ENCODE measurements around the gene TCEANC.
A peak's percentile ranks its signal among the peaks of the same experiment; 100 is the strongest.

TCEANC gene

GRCh38 chrX:13649838-13650237 lies 3.1 kb upstream of the TCEANC start:
- TF ChIP-seq CTCF (IDR thresholded peaks at IDR 0.05; ENCODE audit: borderline replicate concordance, extremely low read depth, low read length, poor library complexity, severe bottlenecking): no peak
- no peak for DNase-seq
- H3K9ac ChIP-seq (ENCODE audit: low read depth, low read length): no peak overlapping the region
- H3K36me3 ChIP-seq (ENCODE audit: insufficient read depth, low read length): no peaks in the 10 kb centered on the region
- peaks cover 18% of the 10 kb centered on the region for H3K4me1 ChIP-seq (ENCODE audit: insufficient read depth, low read length)
- H3K4me3 ChIP-seq (ENCODE audit: low read depth in 1 of 2, low read length in 2 of 2): no peak overlapping the region
- H3K27me3 ChIP-seq (ENCODE audit: insufficient read depth, low read length, poor library complexity): no peaks in the 10 kb centered on the region
- peaks cover 11% of the 10 kb centered on the region for H3K79me2 ChIP-seq (ENCODE audit: insufficient read depth, low read length)
- no peak overlapping the region for H2AFZ ChIP-seq (ENCODE audit: low read depth, low read length)
- H3K9me3 ChIP-seq (ENCODE audit: insufficient read depth, low read length, severe bottlenecking): no peaks in the 10 kb centered on the region
- ATAC-seq (ENCODE audit: insufficient read depth, low read depth): no peak
- no peaks in the 10 kb centered on the region for H4K20me1 ChIP-seq (ENCODE audit: insufficient read depth, low read length)
- no peak overlapping the region for H3K4me2 ChIP-seq (ENCODE audit: insufficient read depth, low read length)
- H3K27ac ChIP-seq (ENCODE audit: low read length): no peak overlapping the region

- Histone ChIP-seq H3K4me3 (ENCODE audit: low read depth in 1 of 2, low read length in 2 of 2) (no peak overlapping the region), H3K79me2 (ENCODE audit: insufficient read depth, low read length) (peaks cover 15% of the 10 kb centered on the region), H2AFZ (ENCODE audit: low read depth, low read length) (no peak overlapping the region), H3K27ac (ENCODE audit: low read length) (no peak overlapping the region), H3K4me1 (ENCODE audit: insufficient read depth, low read length) (peaks cover 20% of the 10 kb centered on the region), H3K36me3 (ENCODE audit: insufficient read depth, low read length) (no peaks in the 10 kb centered on the region), H3K27me3 (ENCODE audit: insufficient read depth, low read length, poor library complexity) (no peaks in the 10 kb centered on the region), H3K4me2 (ENCODE audit: insufficient read depth, low read length) (no peak overlapping the region), H3K9me3 (ENCODE audit: insufficient read depth, low read length, severe bottlenecking) (no peaks in the 10 kb centered on the region), H4K20me1 (ENCODE audit: insufficient read depth, low read length) (no peaks in the 10 kb centered on the region), H3K9ac (ENCODE audit: low read depth, low read length) (no peak overlapping the region)
- ATAC-seq (ENCODE audit: insufficient read depth, low read depth) (no peak), DNase-seq (no peak)
- TF ChIP-seq CTCF (IDR thresholded peaks at IDR 0.05; ENCODE audit: borderline replicate concordance, extremely low read depth, low read length, poor library complexity, severe bottlenecking) (no peak), EZH2 (IDR thresholded peaks at IDR 0.05; ENCODE audit: borderline replicate concordance, low read depth, low read length, severe bottlenecking) (no peak)
These were observed 2.6 kb upstream of the TCEANC start for GRCh38 chrX:13650318-13650717.

- Histone ChIP-seq H3K4me2 (ENCODE audit: insufficient read depth, low read length) (no peak overlapping the region), H3K4me3 (ENCODE audit: low read depth in 1 of 2, low read length in 2 of 2) (no peak overlapping the region), H3K9me3 (ENCODE audit: insufficient read depth, low read length, severe bottlenecking) (no peaks in the 10 kb centered on the region), H3K4me1 (ENCODE audit: insufficient read depth, low read length) (peaks cover 22% of the 10 kb centered on the region), H2AFZ (ENCODE audit: low read depth, low read length) (no peak overlapping the region), H3K79me2 (ENCODE audit: insufficient read depth, low read length) (peaks cover 19% of the 10 kb centered on the region), H3K9ac (ENCODE audit: low read depth, low read length) (no peak overlapping the region), H3K27me3 (ENCODE audit: insufficient read depth, low read length, poor library complexity) (no peaks in the 10 kb centered on the region), H4K20me1 (ENCODE audit: insufficient read depth, low read length) (no peaks in the 10 kb centered on the region), H3K36me3 (ENCODE audit: insufficient read depth, low read length) (no peaks in the 10 kb centered on the region; the same call in 1 of the 2 replicates), H3K27ac (ENCODE audit: low read length) (no peak overlapping the region)
- TF ChIP-seq CTCF (IDR thresholded peaks at IDR 0.05; ENCODE audit: borderline replicate concordance, extremely low read depth, low read length, poor library complexity, severe bottlenecking): no peak
- TF ChIP-seq EZH2 (IDR thresholded peaks at IDR 0.05; ENCODE audit: borderline replicate concordance, low read depth, low read length, severe bottlenecking): no peak
- DNase-seq (no peak), ATAC-seq (ENCODE audit: insufficient read depth, low read depth) (no peak)
These were observed 1.8 kb upstream of the TCEANC start for GRCh38 chrX:13651150-13651549.

GRCh38 chrX:13652287-13652793 lies 601 bp upstream of the TCEANC start:
- H3K27me3 ChIP-seq (ENCODE audit: insufficient read depth, low read length, poor library complexity): no peaks in the 10 kb centered on the region
- H3K4me2 ChIP-seq (ENCODE audit: insufficient read depth, low read length): peak overlapping the region; percentile 92
- H3K4me3 ChIP-seq (ENCODE audit: low read depth in 1 of 2, low read length in 2 of 2): peak overlapping the region; percentile 27 to 61; a peak in 3 of 4 replicates
- H4K20me1 ChIP-seq (ENCODE audit: insufficient read depth, low read length): no peaks in the 10 kb centered on the region
- peaks cover 22% of the 10 kb centered on the region for H3K4me1 ChIP-seq (ENCODE audit: insufficient read depth, low read length)
- no peak for DNase-seq
- H3K9ac ChIP-seq (ENCODE audit: low read depth, low read length): peak overlapping the region; percentile 62
- H3K27ac ChIP-seq (ENCODE audit: low read length): peak overlapping the region; percentile 85
- no peak for ATAC-seq (ENCODE audit: insufficient read depth, low read depth)
- H2AFZ ChIP-seq (ENCODE audit: low read depth, low read length): peak overlapping the region; percentile 78
- TF ChIP-seq CTCF (IDR thresholded peaks at IDR 0.05; ENCODE audit: borderline replicate concordance, extremely low read depth, low read length, poor library complexity, severe bottlenecking): no peak
- TF ChIP-seq EZH2 (IDR thresholded peaks at IDR 0.05; ENCODE audit: borderline replicate concordance, low read depth, low read length, severe bottlenecking): no peak
- no peaks in the 10 kb centered on the region for H3K9me3 ChIP-seq (ENCODE audit: insufficient read depth, low read length, severe bottlenecking)
- H3K79me2 ChIP-seq (ENCODE audit: insufficient read depth, low read length): peaks cover 19% of the 10 kb centered on the region
- no peaks in the 10 kb centered on the region; the same call in 1 of the 2 replicates for H3K36me3 ChIP-seq (ENCODE audit: insufficient read depth, low read length)
